ENCODE measurements around the gene FGB. TPM values are rescaled to one million over a fixed set of nuclear protein-coding genes. Genes with fewer than 3 reads are reported as not detected.

FGB gene
- total RNA-seq, 1 experiment from 2014 or later: 1.1 TPM

- no peak for DNase-seq (ENCODE audit: extremely low read depth, low read depth)
Observed at GRCh38 chr4:154616731-154617130, 53.9 kb downstream of the FGB start.

DNA sequence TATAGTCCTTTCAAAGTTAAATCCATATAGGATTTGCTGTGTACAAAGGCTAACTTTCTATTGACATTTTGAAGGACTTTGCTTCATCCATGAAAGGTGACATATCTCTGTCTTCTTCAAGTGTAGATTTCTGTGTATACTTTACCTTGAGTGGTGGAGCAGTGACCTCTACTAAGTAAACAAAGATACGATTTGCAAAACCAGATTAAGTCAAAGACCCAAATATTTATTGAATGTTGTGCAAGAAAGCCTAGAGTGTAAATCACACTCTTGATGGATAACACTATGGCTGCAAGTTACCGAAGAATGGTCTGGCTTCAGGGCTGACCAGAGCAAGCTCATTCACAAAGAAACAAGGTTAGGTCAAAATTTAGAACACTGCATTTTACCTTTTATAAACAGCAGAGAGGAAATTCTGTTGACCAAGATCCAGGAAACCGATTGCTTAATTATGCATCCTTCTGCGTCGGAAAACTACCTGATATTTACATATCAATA, 55.1 kb downstream of the FGB start:
- no peak for DNase-seq (ENCODE audit: extremely low read depth, low read depth)

DNA sequence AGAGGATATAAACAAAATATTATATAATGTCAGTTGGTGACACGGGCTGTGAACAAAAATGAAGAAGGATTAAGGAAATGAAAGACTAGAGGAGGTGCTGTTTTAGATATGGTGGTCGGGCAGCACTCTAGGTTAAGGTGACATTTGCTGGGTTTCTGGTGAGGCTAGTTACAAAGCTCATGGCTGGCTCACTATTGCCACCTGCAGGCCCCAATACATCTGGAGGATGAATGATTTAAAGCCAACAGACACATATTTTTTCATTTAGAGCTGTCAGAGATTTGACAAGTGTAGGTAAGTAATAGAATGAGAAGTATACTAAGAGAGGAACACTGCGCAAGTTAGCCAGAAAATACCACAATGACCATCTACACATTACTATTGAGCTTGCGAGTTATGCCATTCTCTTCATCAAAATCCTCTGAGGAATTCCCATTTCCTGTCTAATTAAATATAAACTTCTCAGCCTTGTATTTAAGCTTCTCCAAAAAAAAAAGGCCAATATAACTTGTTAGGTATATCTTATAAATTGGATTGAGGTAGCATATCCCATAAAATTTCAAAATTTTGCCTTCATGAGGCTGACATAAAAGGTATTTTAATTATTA, 56.0 kb downstream of the FGB start:
- peak; percentile 54 for DNase-seq (ENCODE audit: extremely low read depth, low read depth)

DNA sequence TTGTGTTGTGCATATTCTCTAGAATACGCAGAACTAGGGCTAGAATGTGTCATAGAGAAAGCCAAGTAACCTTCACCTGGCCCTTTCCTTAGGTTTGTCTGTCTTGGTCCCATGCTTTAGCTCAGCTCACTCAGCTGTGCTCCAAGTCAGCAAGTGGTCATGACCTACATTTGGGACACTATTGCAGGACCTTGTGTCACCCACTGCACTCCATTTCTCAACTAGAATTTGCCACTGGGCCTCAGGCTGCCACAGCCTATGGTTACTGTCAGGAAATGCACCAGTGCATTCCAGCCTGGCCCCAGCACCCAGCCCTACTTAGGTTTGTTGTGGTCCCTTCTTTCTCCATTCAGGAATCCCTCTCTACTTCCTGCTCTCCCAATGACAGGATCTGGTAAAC, 57.3 kb downstream of the FGB start:
- no peak for DNase-seq (ENCODE audit: extremely low read depth, low read depth)

Small RNAs within 50 kb of the gene (small RNA-seq; reads per million reads assigned to genes)
- gene RNU6-1285P: 0 reads per million in 2 experiments

Other genes with a start within 250 kb of the FGB start
- 0.12 TPM in 1 of 2 replicates, not detected in the other for gene DCHS2, start 71.2 kb upstream of the FGB start, total RNA-seq (2014; rRNA removed; shearing (Covaris generic))
- 111 and 116 TPM in 2 replicates for gene PLRG1, start 12.6 kb upstream of the FGB start, total RNA-seq (2014; rRNA removed; shearing (Covaris generic))
- not detected in 2 replicates for gene FGA, start 27.7 kb downstream of the FGB start, total RNA-seq (2014; rRNA removed; shearing (Covaris generic))
- gene FGG, start 49.6 kb downstream of the FGB start, total RNA-seq (2014; rRNA removed; shearing (Covaris generic)): 5.6 and 5.8 TPM in 2 replicates
- 0.38 and 0.79 TPM in 2 replicates for gene LRAT, start 181.0 kb downstream of the FGB start, total RNA-seq (2014; rRNA removed; shearing (Covaris generic))
- not detected in 2 replicates for gene RBM46, start 218.3 kb downstream of the FGB start, total RNA-seq (2014; rRNA removed; shearing (Covaris generic))

Data from NCI-H460 (cell line).